Activated naive CD4-positive, alpha-beta T cell treated with anti-CD3 and anti-CD28 coated beads, Interleukin-2, amount 50 U/mL, for 24 hours (primary cell): ENCODE results near the gene NSD2.

Source experiments
- H3K27ac Mint-ChIP-seq: one replicate; pipeline ENCODE4 v1.8.0; 2021; ENCODE audit warnings: mild to moderate bottlenecking, mixed read lengths
- H3K27me3 Mint-ChIP-seq: one replicate; pipeline ENCODE4 v1.8.0; 2021; ENCODE audit warnings: mixed read lengths
- H3K36me3 Mint-ChIP-seq: one replicate; pipeline ENCODE4 v1.8.0; 2021; ENCODE audit warnings: mixed read lengths
- H3K4me1 Mint-ChIP-seq: one replicate; pipeline ENCODE4 v1.8.0; 2021; ENCODE audit warnings: mixed read lengths
- H3K4me3 Mint-ChIP-seq: one replicate; pipeline ENCODE4 v1.8.0; 2021; ENCODE audit warnings: mild to moderate bottlenecking, mixed read lengths
- H3K9me3 Mint-ChIP-seq: one replicate; pipeline ENCODE4 v1.8.0; 2021; ENCODE audit warnings: mixed read lengths

NSD2 gene

DNA sequence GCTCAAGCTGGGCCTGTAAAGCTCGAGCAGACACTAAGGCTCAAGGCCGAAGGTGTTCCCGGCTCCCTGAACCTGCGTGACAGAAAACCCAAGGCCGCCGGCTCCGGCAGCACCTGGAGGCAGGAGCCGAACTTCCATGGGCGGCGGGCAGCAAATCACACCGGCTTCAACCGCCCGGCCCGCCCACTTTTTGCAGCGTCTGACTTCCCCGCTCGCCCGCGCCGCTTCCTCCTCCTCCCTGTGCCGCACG lies 940 bp upstream of the NSD2 start:
- H3K4me3 Mint-ChIP-seq, result peak overlapping the region; percentile 89
- H3K9me3 Mint-ChIP-seq, result no peaks in the 10 kb centered on the region
- H3K27me3 Mint-ChIP-seq, result no peaks in the 10 kb centered on the region
- peak overlapping the region; percentile 90 for H3K27ac Mint-ChIP-seq
- H3K4me1 Mint-ChIP-seq, result peaks cover 33% of the 10 kb centered on the region
- H3K36me3 Mint-ChIP-seq, result no peaks in the 10 kb centered on the region

DNA sequence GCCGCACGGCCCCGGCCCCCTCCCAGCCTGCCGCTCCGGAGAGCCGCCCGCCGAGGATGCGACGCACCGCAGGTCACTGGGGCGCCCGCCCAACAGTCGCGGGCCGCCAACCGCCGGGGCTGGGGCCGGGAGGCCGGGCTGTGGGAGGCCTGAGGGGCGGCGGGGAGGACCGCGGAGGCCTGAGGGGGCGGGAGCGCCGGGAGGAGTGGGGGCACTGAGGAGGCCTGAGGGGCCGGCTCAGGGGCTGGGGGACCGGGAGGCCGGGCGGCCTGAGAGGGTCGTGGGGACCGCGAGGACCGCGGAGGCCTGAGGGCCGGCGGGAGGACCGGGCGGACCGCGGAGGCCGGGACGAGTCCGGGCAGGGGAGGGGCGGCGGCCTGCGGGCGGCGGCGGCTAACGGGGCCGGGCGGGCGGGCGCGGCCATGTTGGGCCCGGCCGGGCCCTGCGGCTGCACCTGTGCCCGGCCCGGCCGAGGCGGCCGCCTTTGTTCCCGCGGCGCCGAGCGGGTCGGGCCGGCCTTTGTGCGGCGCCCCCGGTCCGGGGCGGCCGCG lies 353 bp downstream of the NSD2 start:
- H3K27me3 Mint-ChIP-seq, result no peaks in the 10 kb centered on the region
- peaks cover 33% of the 10 kb centered on the region for H3K4me1 Mint-ChIP-seq
- no peaks in the 10 kb centered on the region for H3K36me3 Mint-ChIP-seq
- H3K9me3 Mint-ChIP-seq, result no peaks in the 10 kb centered on the region
- H3K4me3 Mint-ChIP-seq, result no peak overlapping the region
- H3K27ac Mint-ChIP-seq, result no peak overlapping the region

DNA sequence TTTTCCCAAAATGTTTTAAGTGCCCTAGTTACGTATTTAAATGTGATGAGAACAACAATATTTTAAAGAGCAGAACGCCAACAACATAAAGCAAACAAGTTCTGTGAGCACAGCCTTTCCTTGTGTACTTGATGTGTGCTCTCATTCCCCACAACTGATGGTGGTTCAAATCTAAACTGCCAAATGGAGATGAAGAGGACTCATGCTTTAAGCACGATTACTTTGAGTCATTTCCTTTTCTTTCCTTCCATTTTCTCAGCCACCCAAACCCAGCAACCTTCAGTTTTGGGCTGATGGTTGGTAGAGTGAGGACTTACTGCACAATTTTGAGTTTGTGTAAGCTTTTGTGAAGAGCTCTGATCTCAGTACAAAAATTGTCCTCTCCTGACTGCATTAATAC lies 1.7 kb downstream of the NSD2 start:
- peaks cover 33% of the 10 kb centered on the region for H3K4me1 Mint-ChIP-seq
- no peaks in the 10 kb centered on the region for H3K27me3 Mint-ChIP-seq
- no peaks in the 10 kb centered on the region for H3K9me3 Mint-ChIP-seq
- no peaks in the 10 kb centered on the region for H3K36me3 Mint-ChIP-seq
- H3K27ac Mint-ChIP-seq, result peak overlapping the region; percentile 99
- peak overlapping the region; percentile 93 for H3K4me3 Mint-ChIP-seq

DNA sequence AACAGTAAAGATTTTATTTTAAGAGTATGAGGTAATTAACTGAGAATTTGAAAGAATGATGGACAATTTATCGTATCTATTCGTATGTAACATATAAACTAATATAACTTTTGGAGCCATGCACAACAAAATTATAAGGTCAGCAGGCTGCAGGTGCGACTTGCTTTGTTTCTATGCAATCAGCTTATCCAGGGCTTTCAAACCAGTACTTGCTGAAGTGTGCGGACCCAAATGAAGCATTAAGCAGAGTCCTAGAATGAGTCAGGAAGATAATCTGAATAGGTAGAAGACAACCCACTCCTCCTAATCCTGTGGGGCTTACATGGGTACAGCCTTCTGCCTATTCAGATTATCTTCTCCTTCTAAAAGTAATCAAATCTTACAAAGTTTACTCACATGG lies 2.1 kb downstream of the NSD2 start:
- no peaks in the 10 kb centered on the region for H3K36me3 Mint-ChIP-seq
- H3K27me3 Mint-ChIP-seq, result no peaks in the 10 kb centered on the region
- peak overlapping the region; percentile 93 for H3K4me3 Mint-ChIP-seq
- no peaks in the 10 kb centered on the region for H3K9me3 Mint-ChIP-seq
- peaks cover 34% of the 10 kb centered on the region for H3K4me1 Mint-ChIP-seq
- peak overlapping the region; percentile 99 for H3K27ac Mint-ChIP-seq

DNA sequence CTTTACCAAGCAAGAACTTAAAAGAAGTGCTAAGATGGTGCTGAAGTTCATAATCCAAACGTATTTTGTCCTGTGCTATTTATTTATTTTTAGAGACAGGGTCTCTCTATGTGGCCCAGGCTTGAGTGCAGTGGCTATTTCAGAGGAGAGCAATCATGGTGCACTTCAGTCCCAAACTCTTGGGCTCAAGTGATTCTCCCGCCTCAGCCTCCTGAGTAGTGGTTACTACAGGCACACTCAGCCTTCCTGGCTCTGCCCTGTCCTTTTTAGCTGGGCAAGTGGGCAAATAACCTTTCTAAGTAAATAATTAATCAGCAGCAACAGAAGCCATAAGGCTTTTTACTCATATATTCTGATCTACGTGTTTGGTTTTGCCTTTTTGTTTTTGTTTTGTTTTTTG lies 2.6 kb downstream of the NSD2 start:
- Mint-ChIP-seq H3K27me3 (no peaks in the 10 kb centered on the region), H3K4me1 (peaks cover 38% of the 10 kb centered on the region), H3K36me3 (no peaks in the 10 kb centered on the region), H3K4me3 (peak overlapping the region; percentile 49), H3K27ac (no peak overlapping the region), H3K9me3 (no peaks in the 10 kb centered on the region)

DNA sequence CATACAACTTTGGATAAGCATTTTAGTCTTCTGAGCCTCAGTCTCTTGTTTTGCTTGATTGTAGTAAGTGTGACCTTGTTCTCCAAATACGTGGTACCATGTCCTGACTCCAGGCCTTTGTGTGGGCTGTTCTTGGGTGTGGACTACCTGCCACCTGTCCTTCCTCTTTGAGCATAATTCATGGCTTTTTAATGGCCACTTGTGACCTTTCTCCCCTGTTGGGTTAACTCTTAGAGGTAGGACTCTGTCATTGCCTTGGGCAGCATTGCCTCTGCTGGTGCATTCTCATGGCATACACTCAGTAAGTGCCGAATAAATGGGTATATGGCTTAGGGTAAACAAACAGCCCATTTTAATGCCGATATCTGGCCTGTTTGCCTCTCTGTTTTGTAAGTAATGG lies 3.0 kb downstream of the NSD2 start:
- no peaks in the 10 kb centered on the region for H3K27me3 Mint-ChIP-seq
- no peak overlapping the region for H3K27ac Mint-ChIP-seq

DNA sequence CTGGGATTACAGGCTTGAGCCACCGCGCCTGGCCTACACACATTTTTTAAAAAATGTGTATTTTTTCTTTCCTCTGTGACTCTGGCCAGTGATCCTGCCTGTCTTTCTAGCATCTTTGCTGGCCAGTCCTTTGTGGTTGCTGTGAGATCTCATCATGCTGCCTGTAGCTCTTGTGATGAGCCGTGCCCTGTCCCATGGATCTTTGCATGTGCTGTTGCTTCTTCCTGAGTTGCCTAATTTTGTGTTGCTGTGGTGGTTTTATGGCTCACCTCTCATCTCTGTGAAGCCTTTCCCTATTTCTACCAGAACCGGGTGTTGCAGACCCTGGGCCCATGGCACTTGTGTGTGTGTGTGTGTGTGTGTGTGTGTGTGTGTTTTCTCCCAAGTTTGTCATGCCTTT lies 8.3 kb downstream of the NSD2 start:
- no peaks in the 10 kb centered on the region for H3K36me3 Mint-ChIP-seq
- no peak overlapping the region for H3K27ac Mint-ChIP-seq
- no peaks in the 10 kb centered on the region for H3K27me3 Mint-ChIP-seq
- no peaks in the 10 kb centered on the region for H3K9me3 Mint-ChIP-seq
- peaks cover 33% of the 10 kb centered on the region for H3K4me1 Mint-ChIP-seq
- no peak overlapping the region for H3K4me3 Mint-ChIP-seq

More for the DNA sequence above, 3.0 kb downstream of the NSD2 start:
- H3K4me3 Mint-ChIP-seq, result peak overlapping the region; percentile 49
- H3K36me3 Mint-ChIP-seq, result no peaks in the 10 kb centered on the region
- H3K4me1 Mint-ChIP-seq, result peaks cover 38% of the 10 kb centered on the region
- H3K9me3 Mint-ChIP-seq, result no peaks in the 10 kb centered on the region

DNA sequence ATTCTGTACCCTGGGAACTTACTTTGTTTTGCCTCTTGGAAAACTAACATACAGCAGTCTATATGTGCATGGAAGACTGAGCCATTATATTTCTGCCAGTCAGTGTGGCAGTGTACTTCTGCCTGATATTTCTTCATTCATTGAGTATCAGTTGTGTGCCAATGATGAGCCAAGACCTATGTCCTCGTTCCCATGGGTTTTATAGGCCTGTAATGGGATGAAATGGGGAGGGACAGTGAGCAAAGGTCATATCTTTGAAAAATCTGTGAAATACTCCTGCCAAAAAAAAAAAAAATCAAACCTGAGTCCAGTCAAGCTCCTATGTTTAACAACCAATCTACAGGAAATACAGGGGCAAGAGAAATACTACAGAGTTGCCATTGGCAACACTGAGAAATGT lies 9.1 kb downstream of the NSD2 start:
- peaks cover 31% of the 10 kb centered on the region for H3K4me1 Mint-ChIP-seq
- no peaks in the 10 kb centered on the region for H3K9me3 Mint-ChIP-seq
- H3K4me3 Mint-ChIP-seq, result no peak overlapping the region
- no peaks in the 10 kb centered on the region for H3K27me3 Mint-ChIP-seq
- no peaks in the 10 kb centered on the region for H3K36me3 Mint-ChIP-seq
- no peak overlapping the region for H3K27ac Mint-ChIP-seq

DNA sequence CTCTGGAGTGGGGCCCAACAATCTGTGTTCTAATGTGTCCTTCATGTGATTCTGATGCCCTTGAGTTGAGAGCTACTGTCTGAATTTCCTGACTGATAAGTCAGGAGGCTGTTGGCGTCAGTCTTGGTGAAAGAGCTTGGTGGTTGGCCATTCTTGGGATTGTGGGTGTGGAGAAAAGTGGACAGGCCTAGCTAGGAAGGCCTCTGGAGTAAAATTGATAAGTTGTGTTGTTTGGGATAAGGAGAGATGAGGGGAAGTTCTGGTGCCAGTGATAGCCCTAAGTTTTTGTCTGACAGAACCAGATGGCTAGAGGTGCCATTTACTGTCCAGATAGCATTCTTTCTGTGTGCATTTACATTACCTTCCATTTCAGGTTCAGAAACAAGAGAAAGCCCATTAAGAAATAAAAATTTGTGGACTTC lies 11.7 kb downstream of the NSD2 start:
- Mint-ChIP-seq H3K4me1 (peaks cover 42% of the 10 kb centered on the region), H3K36me3 (no peaks in the 10 kb centered on the region), H3K9me3 (no peaks in the 10 kb centered on the region), H3K27me3 (no peaks in the 10 kb centered on the region), H3K4me3 (no peak overlapping the region), H3K27ac (no peak overlapping the region)

DNA sequence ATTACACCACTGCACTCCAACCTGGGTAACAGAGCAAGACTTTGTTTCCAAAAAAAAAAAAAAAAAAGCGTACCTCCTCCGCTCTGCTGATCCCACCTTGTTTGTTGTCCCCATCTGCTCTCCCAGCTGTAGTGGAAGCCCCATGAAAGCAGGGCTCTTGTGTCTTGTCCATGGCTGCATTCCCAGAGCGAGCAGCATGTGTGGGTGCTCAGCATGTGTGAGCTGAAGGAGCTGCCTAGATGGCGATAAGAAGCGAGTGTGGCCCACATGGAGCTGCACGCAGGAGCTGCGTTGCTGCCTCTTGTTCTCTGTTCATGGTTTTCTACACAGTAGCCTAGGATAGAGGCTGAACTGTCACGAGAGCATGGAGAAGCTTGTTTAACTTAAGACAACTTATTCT lies 12.4 kb downstream of the NSD2 start:
- peaks cover 40% of the 10 kb centered on the region for H3K4me1 Mint-ChIP-seq

DNA sequence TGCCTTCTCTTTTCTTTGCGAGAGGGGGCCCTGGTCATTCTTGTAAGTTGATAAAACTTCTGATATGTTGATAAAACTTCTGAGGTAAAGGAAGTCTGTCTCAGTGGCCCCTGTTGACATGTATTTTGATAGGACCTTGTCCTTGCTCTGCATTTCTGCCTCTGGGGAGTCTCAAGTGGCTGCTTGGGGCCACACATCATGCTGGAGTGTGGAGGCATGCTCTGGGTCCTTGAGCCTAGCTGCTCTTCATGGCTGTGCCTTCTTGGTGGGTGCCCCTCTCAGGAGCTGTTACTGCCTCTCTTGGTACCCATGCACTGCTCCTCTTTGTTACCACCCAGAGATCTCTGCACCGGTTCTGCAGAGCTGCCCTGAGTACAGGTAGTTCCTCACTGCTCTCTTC lies 14.2 kb downstream of the NSD2 start:
- Mint-ChIP-seq H3K36me3 (peaks cover 1% of the 10 kb centered on the region), H3K4me3 (no peak overlapping the region), H3K27ac (no peak overlapping the region)

More for the DNA sequence above, 12.4 kb downstream of the NSD2 start:
- Mint-ChIP-seq H3K36me3 (no peaks in the 10 kb centered on the region), H3K27me3 (no peaks in the 10 kb centered on the region), H3K4me3 (no peak overlapping the region), H3K27ac (no peak overlapping the region), H3K9me3 (no peaks in the 10 kb centered on the region)

DNA sequence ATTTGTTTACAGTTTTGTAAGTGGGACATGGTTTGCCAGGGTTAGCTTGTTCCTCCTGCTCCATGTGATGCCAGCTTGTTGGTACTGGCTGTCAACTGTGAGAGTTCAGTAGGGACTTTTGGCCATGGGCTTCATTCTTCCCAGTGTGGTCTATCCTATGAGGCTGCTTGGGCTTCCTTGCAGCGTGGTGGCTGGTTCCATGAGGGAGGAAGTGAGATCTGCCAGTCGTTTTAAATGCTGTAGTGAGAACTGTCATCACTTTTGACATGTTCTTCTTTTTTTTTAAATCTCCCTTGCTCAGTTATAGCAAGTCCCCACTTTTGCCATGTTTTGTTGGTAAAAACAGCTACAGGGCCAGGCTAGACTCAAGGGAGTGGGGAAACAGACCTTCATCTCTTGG lies 15.9 kb downstream of the NSD2 start:
- Mint-ChIP-seq H3K27me3 (no peaks in the 10 kb centered on the region), H3K4me1 (peaks cover 27% of the 10 kb centered on the region), H3K9me3 (no peaks in the 10 kb centered on the region), H3K36me3 (peaks cover 1% of the 10 kb centered on the region), H3K27ac (no peak overlapping the region), H3K4me3 (no peak overlapping the region)

More for the DNA sequence above, 14.2 kb downstream of the NSD2 start:
- peaks cover 35% of the 10 kb centered on the region for H3K4me1 Mint-ChIP-seq
- H3K27me3 Mint-ChIP-seq, result no peaks in the 10 kb centered on the region
- H3K9me3 Mint-ChIP-seq, result no peaks in the 10 kb centered on the region

DNA sequence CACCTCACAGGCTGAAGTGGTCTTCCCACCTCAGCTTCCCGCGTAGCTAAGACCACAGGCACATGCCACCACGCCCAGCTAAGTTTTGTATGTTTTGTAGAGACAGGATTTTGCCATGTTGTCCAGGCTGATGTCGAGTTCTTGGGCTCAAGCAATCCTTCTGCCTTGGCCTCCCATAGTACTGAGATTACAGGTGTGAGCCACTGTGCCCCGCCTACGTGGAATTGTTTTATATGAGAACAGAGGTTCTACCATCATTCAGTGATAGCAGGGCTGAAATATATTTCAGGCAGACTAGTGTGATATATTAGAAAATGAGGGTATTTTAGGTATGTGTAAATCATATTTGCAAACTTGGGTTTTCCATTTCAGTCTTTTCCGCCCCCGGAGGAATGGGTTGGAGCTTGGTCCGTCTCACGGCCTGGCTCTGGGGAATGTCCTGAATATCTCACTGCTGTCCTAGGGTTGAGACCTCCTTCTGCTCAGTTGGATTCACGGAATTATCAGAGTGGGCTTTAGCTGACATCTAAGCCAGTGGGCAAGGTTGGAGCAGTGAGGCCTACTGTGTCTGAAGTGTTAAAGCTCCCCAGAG lies 19.9 kb downstream of the NSD2 start:
- no peaks in the 10 kb centered on the region for H3K27me3 Mint-ChIP-seq
- no peak overlapping the region for H3K27ac Mint-ChIP-seq
- H3K4me1 Mint-ChIP-seq, result peaks cover 22% of the 10 kb centered on the region
- no peak overlapping the region for H3K4me3 Mint-ChIP-seq
- peaks cover 3% of the 10 kb centered on the region for H3K36me3 Mint-ChIP-seq
- no peaks in the 10 kb centered on the region for H3K9me3 Mint-ChIP-seq

DNA sequence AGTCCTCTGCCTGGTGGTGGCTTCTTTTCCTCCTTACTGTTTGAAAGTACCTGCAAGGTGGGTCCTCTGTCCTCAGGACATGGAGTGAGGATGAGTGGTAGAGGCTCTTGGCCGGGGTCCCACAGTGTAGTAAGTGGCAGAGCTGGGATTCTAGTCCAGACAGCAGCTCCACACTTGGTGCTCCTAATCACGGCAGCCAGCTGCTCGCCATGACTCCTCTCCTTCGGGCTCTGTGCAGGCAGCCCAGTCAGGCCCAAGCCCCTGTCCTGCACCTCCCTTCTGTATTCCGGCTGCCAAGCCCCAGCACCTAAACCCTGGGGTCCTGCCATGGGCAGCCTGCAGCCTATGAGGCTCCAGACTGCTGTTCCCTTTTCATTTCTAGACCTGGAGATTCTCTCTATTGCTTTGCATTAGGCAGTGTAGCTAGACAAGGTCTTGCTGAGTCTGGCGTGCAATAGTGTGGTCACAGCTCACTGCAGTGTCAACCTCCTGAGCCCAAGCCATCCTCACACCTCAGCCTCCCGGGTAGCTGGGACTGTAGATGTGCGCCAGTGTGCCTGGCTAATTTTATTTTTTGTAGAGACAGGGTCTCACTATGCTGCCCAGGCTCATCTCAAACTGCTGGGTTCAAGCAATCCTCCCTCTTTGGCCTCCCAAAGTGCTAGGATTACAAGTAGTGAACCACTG lies 24.9 kb downstream of the NSD2 start:
- Mint-ChIP-seq H3K4me3 (no peak overlapping the region), H3K27ac (no peak overlapping the region), H3K27me3 (no peaks in the 10 kb centered on the region), H3K9me3 (no peaks in the 10 kb centered on the region), H3K36me3 (peaks cover 5% of the 10 kb centered on the region), H3K4me1 (peaks cover 14% of the 10 kb centered on the region)

DNA sequence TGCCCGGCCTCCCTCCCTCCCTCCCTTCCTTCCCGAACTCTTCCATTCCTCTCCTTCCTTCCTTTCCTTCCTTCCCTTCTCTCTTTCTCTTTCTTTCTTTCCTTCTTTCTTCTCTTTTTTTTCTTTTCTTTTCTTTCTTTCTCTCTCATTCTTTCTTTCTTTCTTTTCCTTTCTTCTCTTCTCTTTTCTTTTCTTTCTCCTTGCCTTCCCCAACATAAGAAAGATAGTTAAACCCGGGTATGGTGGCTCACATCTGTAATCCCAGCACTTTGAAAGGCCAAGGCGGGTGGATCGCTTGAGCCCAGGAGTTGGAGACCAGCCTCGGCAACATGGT lies 25.4 kb downstream of the NSD2 start:
- H3K27ac Mint-ChIP-seq, result no peak overlapping the region

DNA sequence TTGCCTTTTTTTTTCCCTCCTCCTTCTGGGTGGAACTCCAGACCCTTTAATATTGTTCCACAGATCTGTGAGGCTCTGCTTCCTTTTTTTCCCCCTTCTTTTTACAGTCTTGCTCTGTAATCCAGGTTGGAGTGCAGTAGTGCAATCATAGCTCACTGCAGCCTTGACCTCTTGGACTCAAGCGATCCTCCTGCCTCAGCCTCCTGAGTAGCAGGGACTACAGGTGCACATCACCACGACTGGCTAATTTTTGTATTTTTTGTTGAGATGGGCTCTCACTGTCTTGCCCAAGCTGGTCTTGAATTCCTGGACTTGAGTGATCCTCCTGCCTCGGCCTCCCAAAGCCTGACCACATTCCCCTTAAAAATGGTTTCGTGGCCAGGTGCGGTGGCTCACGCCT lies 26.8 kb downstream of the NSD2 start:
- Mint-ChIP-seq H3K36me3 (peaks cover 9% of the 10 kb centered on the region), H3K27me3 (no peaks in the 10 kb centered on the region)

More for the DNA sequence above, 25.4 kb downstream of the NSD2 start:
- Mint-ChIP-seq H3K27me3 (no peaks in the 10 kb centered on the region), H3K36me3 (peaks cover 7% of the 10 kb centered on the region), H3K4me1 (peaks cover 14% of the 10 kb centered on the region), H3K9me3 (no peaks in the 10 kb centered on the region), H3K4me3 (no peak overlapping the region)

DNA sequence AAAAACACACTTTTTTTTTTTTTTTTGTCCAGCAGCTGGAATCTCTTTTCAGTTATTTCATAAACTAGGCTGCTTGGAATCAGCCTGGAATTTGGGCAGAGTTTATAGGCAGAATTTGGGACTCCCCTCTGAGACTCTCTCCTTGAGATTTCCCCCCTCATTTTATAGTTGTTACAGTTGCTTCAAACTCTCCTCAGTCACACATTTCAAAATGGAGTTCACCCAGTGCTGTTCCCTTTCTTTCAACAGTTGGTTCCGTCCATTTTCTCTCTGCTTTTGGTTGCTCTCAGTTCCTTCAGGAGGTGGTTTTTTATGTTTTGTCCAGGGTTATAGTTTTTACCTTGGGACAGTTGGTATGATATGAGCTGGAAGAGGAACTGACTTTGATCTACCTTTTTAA lies 27.5 kb downstream of the NSD2 start:
- peaks cover 11% of the 10 kb centered on the region for H3K36me3 Mint-ChIP-seq
- H3K27ac Mint-ChIP-seq, result no peak overlapping the region
- H3K4me3 Mint-ChIP-seq, result no peak overlapping the region
- H3K27me3 Mint-ChIP-seq, result no peaks in the 10 kb centered on the region
- no peaks in the 10 kb centered on the region for H3K9me3 Mint-ChIP-seq
- peaks cover 15% of the 10 kb centered on the region for H3K4me1 Mint-ChIP-seq

More for the DNA sequence above, 26.8 kb downstream of the NSD2 start:
- Mint-ChIP-seq H3K4me3 (no peak overlapping the region), H3K4me1 (peaks cover 11% of the 10 kb centered on the region), H3K27ac (no peak overlapping the region), H3K9me3 (no peaks in the 10 kb centered on the region)
